ENCODE measurements around the gene SCAMP3.
A peak's percentile ranks its signal among the peaks of the same experiment; 100 is the strongest.

The SCAMP3 gene

DNA sequence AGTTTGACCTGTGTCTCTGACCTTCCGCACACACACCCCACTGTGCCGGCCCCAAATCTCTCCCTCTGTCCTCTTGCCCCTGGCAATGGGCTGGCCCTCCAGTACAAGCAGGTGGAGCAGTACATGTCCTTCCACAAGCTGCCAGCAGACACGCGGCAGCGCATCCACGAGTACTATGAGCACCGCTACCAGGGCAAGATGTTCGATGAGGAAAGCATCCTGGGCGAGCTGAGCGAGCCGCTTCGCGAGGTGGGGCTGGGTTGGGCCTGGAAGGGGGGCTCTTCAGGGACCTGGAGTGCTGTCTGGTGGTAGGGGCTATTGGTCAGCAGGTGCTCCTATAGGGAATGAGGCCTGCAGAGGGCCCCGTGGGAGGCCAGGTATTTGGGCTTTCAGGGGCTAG lies 22.9 kb upstream of the SCAMP3 start:
- DNase-seq, result no peak

DNA sequence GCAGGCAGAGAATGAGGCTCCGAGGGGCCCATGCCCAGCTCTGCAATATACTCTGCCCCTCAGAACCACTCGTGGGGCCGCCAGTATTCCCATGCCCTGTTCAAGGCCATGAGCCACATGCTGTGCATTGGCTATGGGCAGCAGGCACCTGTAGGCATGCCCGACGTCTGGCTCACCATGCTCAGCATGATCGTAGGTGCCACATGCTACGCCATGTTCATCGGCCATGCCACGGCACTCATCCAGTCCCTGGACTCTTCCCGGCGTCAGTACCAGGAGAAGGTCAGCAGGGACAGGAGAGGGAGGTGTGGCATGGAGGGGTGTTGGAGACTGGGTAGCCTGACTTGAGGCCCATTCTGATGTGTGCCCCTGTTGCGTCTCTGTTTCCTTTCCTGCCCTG lies 22.3 kb upstream of the SCAMP3 start:
- DNase-seq, result no peak

DNA sequence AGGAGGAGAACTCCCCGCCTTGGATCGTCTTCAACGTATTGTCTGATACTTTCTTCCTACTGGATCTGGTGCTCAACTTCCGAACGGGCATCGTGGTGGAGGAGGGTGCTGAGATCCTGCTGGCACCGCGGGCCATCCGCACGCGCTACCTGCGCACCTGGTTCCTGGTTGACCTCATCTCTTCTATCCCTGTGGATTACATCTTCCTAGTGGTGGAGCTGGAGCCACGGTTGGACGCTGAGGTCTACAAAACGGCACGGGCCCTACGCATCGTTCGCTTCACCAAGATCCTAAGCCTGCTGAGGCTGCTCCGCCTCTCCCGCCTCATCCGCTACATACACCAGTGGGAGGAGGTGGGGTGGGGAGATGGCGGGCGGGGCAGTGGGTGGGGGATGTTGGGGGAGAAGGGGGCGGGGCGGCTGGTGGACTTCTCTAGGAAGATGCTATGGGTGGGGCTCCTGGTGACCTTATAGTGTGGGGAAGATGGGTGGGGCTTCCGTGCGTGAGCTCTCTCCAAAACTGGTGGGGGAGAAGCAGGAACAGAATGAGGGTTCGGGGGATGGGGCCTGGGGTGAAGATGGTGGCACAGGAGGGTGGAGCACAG lies 20.4 kb upstream of the SCAMP3 start:
- DNase-seq, result no peak

DNA sequence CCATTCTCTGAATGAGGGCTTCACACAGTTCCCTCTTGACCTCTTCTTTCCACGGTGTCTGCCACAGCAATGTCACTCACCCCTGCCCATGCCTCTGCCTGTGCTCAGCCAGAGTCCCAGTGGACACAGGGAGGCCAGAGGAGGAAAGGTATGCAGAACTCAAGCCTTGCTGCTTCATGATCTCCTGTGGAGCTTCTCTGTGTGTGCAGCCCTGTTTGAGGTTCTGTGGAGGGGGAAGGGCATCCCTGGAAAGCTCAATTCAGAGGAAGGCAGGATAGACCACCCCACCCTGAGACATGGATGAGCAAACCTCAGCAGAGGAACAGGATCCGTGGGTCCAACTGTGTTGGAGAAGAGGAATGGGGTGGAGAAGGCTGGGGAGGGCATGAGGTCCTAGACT lies 17.1 kb upstream of the SCAMP3 start:
- DNase-seq, result no peak

DNA sequence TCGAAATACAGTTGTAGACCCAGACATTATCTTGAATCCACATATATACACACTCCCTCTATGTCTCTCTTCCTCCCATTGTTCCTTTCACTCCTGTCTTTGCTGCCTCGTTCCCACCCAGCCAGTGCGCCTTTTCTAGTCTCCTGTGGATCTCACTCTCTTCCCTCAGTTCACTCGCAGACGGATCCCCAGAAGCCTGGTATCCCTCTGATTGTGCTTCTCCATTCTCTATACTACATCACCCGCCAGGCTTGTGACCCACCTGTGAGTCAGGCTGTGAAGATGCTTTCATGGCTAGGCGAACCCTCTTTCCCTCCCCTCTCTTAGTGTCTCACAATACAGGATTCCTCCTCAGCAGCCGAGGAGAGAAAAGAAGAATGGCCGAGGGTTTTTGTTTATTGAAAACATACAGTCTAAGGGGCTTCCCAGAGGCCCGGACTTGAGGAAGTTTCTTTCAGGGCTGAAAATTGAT lies 16.6 kb upstream of the SCAMP3 start:
- no peak for DNase-seq

DNA sequence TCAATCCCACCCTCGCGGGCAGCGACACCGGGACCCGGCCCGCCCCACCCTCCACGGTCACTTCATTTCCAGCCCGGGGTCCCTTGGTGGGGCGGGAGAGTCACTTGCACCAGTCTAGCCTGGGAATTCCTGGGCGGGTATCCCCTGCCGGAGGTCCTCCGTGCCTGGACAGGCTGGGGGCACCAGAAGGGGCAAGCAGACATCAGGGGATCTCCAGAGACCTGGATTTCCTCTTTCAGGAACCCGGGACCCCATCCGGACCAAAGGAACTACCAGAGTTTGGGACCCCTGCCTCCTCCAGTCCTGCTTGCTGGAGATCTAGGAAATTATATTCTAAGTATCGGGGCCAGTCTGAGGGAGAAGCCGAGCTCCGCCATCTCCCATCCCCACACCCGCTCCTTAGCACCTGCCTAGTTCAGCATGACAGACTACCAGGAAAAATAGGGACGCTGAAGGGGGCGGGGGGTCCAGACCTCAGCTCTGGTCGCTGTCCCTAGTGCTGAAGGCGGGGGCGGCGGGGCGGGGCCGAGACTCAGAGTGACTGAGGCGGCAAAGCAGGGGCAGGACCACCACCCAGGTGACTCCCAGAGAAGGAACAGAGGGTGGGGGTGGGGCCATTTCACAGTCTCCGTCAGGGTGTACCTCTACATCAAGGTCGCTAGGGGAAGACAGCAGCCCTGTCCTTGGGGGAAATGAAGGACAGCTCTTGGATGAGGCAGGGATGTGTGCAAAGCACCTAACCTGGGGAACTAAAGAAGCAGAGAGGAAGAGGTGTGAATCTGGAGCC lies 15.9 kb upstream of the SCAMP3 start:
- DNase-seq, result no peak

DNA sequence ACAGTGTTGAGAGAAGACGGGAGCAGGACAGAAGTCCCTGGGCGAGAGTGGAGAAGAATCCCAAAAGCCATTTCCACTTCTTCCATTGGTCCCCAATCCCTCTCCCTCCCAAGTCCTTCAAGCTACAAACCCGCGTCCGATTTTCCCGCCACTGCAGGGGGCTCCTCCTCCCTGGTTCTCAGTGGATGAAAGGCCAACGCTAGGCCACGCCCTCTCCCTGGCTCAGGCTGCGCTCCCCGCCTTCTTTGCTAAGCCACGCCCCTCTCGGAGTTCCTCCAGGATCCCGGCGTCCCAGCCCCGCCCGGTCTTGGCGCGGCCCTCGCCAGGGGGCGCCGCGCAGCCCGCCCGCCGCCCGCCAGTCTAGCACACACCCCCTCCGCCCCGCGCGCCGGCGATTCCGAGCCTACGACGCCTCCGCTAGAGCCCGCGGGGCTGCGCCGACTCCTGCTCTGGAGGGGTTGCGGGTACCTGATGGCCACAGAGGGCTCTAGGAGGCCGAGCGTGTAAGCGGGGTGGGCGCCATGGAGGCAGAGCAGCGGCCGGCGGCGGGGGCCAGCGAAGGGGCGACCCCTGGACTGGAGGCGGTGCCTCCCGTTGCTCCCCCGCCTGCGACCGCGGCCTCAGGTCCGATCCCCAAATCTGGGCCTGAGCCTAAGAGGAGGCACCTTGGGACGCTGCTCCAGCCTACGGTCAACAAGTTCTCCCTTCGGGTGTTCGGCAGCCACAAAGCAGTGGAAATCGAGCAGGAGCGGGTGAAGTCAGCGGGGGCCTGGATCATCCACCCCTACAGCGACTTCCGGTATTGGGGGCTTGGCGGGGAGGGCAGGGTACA lies 15.1 kb upstream of the SCAMP3 start, which contains the start of gene HCN3:
Gene HCN3, plus strand, starts transcription at position 394 of the 832 bp plus-strand sequence. Its CDS starts 128 bp downstream, at position 522.
- peak; percentile 87 for DNase-seq

DNA sequence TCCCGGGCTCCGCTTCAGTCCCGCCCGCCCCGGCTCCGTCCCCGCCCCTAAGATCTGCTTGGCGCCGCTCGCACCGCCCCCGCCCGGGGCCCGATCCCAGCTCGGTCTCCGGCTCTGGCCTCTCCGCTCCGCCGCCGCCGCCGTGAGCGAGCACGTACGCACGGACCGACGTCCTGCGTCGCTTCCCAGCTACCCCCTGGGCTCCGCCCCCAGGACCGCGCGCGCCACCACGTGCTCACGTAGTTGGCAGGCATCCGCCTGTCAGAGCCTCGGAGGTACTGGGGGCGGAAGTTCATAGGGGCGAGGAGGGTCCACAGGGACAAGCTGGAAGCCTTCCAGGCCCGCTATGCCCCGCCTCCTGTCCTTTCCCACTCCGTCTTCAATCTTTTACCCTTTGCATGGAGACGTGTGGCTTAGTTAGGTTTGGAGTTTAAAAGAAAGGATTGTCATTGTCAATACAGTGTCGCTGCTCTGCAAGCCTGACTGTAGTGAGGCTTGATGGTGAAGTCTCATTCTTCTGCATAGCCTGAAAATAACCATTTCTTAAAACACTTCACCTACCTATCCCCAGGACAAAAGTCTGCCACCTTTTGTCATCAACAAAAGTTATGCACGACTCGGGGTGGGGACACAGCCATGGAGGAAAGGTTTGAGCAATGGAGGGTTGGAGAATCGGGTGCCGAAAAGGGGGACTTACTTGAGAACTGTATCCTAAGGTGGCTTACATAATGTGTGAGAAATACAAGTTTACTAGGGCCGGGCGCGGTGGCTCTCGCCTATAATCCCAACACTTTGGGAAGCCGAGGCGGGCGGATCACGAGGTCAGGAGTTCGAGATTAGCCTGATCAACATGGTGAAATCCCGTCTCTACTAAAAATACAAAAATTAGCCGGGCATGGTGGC lies 11.4 kb upstream of the SCAMP3 start, which contains the start of gene CLK2:
Gene CLK2, minus strand, starts transcription at position 162 of the 903 bp plus-strand sequence. CDS start 2,527 bp downstream, outside the sequence.
- peak; percentile 90 for DNase-seq

DNA sequence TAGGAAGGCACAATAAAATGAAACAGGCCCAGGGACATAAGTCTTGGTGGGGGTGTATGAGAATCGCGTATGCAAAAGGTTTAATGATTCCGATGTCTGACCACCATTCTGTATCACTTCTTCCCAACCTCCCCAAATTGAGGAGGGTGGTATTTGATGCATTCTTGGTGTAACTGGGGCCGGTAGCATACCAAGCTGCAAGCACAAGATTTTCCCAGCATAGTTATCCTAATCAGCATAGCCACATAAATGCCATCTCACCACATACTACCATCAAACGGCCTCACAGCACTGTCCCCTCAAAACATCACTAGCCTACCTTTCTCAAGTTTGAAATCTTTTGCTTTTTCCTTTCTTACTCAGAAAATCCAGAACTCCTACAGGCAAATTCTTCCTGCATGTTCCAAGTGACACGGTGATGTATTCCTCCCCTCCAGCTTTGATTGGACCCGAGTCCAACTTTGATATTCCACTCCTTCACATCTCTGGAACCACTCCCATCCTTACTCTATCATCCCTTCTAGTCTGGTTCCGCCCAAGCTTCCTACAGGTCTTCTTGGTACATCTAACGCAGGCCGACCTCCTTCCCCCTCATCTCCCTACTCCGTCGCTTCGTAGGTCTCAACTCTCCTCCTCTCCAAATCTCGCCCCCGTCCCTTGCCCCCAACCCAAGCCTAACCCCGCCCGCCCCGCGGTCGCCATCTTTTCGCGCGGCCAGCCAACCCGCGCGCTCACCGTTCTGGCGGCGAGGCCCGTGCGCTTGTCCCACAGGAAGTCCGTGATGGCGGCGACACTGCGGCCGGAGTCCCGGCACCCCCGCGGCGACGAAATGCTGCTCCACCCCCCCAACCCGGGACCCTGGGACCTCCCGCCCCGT lies 10.5 kb upstream of the SCAMP3 start:
- peak; percentile 62 for DNase-seq

DNA sequence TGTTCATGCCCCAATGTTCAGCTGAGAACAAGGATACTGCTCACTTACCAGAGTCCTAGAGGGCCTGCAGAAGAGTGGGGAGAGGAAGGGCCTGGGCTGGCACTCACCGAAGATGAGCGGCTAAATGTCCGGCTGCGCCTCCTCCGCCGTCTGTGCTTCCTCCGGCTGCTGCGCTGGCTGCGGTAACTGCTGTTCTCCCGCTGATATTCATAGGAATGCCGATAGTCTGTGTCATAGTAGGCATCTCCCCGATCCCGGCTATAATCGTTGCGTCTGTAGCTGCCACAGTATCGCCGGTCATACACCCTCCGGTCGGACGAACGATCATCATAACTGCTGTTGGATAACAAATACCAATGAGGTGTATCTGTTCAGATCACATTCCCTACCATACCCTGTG lies 7.2 kb upstream of the SCAMP3 start:
- DNase-seq, result no peak

DNA sequence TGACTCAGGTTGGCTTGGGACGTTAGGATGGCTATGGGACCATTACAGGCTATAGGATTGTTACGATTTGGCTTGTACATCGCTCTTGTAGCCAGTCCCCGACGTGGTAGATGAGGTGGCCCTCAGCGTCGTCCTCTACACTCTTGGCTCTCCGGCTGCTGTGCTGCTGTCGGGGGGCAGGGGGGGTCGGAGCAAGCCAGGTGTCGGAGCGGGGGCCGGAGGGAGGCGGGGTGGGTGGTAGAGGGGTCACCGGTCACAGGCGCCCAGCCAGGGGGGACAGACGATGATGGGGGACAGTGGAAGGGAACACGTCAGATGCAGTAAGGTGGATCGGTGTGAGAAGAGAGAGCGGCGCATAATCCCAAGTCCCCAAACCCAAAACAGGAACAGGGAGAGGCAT lies 6.5 kb upstream of the SCAMP3 start:
- no peak for DNase-seq

DNA sequence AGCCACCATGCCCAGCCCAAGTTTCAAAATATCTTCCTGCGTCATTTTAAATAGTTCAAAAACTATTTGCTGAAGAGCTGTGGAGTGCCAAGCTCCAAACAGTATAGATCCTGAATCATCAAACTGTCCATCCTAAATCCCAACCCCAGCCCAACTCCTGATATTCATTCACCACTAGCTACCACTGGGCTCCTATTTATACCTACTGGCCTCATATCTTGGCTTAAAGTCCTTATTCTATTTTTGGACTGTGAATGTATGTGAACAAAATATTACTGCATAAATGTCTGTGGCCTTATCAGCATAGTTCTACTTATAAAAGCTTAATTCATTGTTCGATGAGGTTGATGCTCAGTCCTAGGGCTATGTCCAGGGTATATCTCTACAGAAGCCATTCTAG lies 5.2 kb upstream of the SCAMP3 start:
- no peak for DNase-seq

DNA sequence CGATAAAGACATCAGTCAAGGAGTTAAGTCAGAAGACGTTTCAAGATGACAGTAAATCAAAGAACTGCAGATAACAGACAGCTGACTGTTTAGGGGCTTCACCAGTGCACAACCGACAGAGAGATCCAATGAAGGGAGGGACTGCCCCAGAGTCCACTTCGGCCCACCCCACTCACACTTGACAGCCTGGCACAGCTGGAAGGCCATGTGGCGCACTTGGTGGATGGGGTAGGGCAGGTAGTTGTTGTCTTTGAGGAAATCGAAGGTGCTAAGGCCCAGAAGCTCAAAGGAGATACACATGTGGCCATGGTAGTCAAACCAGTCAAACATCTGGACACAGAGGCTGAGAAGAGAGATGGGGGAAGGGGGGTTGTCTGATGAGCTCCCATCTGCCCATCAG lies 4.4 kb upstream of the SCAMP3 start:
- no peak for DNase-seq

DNA sequence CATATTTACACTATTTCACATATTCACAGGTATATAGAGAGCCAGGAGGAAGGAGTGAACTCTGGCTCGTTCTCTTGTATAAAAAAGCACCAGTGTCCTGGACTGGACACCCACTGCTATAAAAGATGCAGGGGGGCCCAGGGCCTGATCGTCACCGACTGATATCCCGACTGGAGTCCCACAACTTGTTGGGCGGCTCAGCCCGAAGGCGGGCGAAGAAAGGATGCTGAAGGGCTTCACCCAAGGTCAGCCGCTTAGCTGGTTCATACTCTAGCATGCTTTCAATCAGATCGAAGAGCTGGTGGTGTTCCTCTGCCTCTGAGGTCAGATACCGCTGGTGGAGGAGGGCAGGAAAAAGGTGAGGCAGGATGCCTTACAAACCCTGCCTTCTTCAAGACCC lies 907 bp upstream of the SCAMP3 start:
- no peak for DNase-seq

DNA sequence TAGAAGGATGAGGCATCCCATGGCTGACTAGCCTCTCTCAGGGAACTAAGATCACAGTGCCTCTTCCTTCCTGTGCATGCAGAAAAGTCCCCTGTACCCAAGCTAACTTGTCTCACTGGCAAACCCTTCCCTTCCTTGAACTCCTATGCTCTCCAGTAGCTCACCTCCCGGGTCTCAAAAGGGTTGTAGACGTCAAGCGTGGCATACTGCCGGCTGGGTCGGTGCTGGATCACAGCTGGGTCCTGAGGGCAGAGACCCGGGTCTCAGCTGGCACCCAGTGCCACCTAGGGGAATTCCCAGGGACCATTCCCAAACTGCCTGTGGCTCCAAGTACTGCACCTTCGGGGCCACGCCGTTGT lies 688 bp downstream of the SCAMP3 start:
- no peak for DNase-seq

DNA sequence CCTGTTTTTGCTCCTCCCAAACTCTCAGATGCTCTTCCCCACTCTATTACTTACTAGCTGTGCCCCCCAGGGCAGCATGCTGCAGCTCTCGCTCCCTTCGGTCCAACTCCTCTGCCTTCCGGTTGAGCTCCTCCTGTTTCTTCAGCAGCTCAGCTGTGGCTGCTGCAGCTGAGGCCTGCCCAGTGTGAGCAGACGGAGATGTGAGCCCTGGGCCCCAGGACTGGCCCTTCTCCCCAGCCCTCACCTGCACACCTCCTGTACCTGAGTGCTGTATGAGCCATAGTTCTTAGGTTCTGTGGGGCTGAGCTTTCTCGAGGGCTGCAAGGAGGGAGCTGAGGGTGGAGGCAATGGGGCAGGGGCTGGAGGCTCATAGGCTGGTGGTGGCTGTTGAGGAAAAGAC lies 1.9 kb downstream of the SCAMP3 start:
- DNase-seq, result no peak

DNA sequence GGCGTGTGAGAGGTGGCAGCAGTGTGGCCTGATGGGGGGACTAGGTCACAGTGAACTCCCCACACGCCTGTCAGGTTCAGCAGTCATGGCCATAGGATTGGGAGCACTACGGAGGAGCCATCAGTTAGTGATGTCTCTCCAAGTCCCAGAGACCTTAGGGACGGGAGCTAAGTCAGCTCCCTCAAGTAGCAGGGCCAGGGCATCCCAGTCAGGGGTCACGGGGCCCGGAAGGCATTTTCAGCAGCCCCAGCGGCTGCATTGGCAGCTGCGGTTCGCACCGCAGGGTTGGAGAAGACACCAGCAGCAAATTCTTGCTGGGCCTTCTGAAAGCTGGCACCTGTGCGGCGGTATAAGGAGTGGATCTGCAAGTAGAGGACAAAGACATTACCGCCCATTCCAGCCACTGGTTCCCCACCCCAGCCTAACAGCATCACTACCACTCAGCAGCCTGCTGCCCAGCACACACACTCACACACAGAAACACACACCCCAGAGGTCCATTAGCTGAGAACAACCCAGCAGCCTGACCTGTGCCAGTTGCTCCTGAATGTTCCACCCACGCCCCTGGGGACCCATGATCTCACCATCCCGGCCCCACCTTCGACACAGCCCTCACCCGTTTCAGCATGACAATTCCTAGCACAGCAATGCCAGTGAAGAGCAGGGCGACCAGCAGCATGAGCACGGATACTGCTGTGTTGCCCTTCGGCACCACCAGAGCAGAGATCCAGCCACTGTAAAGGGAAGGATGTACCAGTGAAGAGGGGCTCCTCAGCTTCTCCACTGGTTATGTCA lies 5.9 kb downstream of the SCAMP3 start:
- DNase-seq, result no peak

DNA sequence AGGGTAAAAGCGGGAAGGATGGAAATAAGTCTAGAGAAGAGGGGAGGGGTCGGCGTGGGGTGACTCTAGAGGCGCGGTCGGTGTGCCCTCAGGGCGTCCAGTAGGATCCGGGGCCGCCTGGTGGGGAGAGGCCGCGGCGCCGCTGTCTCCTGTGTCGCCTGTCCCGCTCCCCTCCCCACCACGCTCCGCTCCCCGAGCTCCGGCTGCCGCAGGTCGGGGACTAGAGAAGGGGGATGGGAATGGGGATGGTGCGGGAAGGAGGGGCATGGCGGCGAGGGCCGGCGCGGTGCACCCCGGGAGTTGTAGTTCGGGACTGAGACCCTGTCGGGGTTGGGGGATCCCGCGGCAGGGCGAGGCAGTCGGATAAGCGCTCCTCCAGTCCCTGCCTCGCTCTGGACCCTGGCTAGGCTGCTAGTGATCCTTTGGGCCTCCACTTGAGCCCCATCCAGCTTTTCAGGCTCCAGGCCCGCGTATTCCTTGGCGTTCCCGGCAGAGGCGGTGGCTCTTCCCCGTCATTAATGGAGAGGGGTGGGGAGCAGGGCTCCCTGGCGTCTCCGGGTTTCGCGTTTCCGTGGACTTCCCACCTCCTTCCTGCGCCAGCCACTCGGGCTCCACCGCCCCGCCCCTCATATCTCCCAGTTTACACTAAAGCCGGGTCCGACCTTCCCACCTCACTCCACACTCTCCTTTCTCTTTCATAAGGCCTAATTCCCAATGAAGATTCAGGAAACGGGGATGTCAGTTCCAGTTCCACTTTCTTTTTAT lies 6.7 kb downstream of the SCAMP3 start, which contains the start of gene ENTREP3:
Gene ENTREP3, minus strand, starts transcription at position 241 of the 765 bp plus-strand sequence. CDS start 606 bp downstream, outside the sequence.
- DNase-seq, result peak; percentile 74

DNA sequence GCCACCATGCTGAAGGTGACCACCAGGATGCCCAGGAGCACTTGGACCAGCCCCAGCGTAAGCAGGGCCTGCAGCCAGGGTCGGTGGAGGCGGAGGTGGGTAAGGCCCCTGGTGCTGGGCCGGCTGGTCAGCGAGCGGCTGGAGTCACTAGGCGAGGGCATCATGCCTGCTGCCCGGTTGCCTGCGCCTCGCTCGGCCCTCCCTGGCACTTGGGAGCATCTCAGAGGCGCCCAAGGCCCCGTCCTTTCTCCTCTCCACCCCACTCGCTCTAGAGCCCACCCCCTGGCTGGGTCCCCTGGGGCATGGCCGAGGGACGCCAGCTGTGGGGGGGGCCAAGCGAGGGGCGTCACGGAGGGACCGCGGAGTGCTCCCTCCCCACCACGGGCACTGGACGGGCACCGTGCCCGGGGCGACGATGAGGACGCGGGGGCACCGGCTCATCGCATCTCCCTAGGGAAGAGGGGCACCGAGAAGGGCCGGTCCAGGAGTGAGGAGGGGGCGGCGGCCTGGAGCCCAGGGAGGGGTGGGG lies 7.4 kb downstream of the SCAMP3 start:
- DNase-seq, result no peak
